HAP-1 (cell line): Measurements from ENCODE around the gene CASP10.
A peak's percentile ranks its signal among the peaks of the same experiment; 100 is the strongest.

Source experiments
- DNase-seq, 2 experiments: peaks; one replicate each; pipeline ENCODE4 v3.0.0-alpha.2; 2016 to 2020; ENCODE audit warnings: low spot score in 2 of 2
- H3K27me3 ChIP-seq: fragments of 250-450 bp; sonication (Bioruptor Pico); 2 replicates; pipeline ENCODE4 v1.5.1; 2020; ENCODE audit warnings: low read depth, mild to moderate bottlenecking, moderate library complexity
- H3K36me3 ChIP-seq: fragments of 250-450 bp; sonication (Bioruptor Pico); replicated peaks from 2 replicates; pipeline ENCODE4 v1.5.1; 2020; ENCODE audit warnings: mild to moderate bottlenecking
- H3K4me1 ChIP-seq: fragments of 250-450 bp; sonication (Bioruptor Pico); 2 replicates; pipeline ENCODE4 v1.5.1; 2020; ENCODE audit warnings: mild to moderate bottlenecking
- H3K4me3 ChIP-seq: fragments of 250-450 bp; sonication (Bioruptor Pico); 2 replicates; pipeline ENCODE4 v1.5.1; 2020; ENCODE audit warnings: mild to moderate bottlenecking, moderate library complexity
- H3K9me3 ChIP-seq: fragments of 250-450 bp; sonication (Bioruptor Pico); 2 replicates; pipeline ENCODE4 v1.5.1; 2020; ENCODE audit warnings: mild to moderate bottlenecking, moderate library complexity
- in situ Hi-C: fragments of 300-500 bp; cut with MboI; formaldehyde crosslinking; loops from 3 replicates; pipeline ENCODE4 v1.14.3; 2020; ENCODE audit warnings: low sequenced_read_pairs, inconsistent platforms, mixed read lengths

CASP10 gene

DNA sequence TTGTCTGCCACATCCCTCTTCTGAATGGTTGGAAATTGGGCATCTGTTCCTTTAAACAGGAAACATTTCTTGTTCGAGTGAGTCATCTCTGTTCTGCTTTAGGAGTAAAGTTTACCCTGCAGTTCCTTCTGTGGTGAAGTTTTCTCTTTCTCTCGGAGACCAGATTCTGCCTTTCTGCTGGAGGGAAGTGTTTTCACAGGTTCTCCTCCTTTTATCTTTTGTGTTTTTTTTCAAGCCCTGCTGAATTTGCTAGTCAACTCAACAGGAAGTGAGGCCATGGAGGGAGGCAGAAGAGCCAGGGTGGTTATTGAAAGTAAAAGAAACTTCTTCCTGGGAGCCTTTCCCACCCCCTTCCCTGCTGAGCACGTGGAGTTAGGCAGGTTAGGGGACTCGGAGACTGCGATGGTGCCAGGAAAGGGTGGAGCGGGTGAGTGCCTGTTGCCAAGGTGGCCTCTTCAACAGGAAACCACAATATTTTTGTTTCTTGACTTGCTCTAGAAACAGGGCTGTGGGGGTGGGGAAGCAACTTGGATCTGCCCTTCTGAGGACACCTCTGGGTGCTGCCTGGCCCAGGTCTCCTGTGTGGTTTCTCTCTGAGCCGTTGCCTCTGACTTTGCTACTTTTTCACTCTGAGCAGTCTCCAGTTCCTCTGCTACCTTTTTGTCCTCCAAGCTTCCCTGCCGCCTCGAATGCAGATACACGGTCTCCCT is 75.2 kb downstream of the CASP10 start:
- Histone ChIP-seq H3K4me3 (no peak overlapping the region), H3K9me3 (no peaks in the 10 kb centered on the region), H3K4me1 (peaks cover 16% of the 10 kb centered on the region), H3K27me3 (no peaks in the 10 kb centered on the region), H3K36me3 (no peaks in the 10 kb centered on the region)
- in situ Hi-C loops = loop anchor here (25.0 kb wide), 1 partner anchor 929 kb away; no protein-coding TSS in a partner anchor
- peak in 1 of 2 experiments; percentile 18 for DNase-seq

- no peaks in the 10 kb centered on the region for H3K36me3 ChIP-seq
- H3K27me3 ChIP-seq = no peaks in the 10 kb centered on the region
- DNase-seq = no peak
- H3K9me3 ChIP-seq = no peaks in the 10 kb centered on the region
- peaks cover 16% of the 10 kb centered on the region for H3K4me1 ChIP-seq
- H3K4me3 ChIP-seq = no peak overlapping the region
- in situ Hi-C loops = loop anchor here (25.0 kb wide), 1 partner anchor 928 kb away; no protein-coding TSS in a partner anchor
Measured at GRCh38 chr2:201258666-201259615, 76.0 kb downstream of the CASP10 start.

GRCh38 chr2:201260302-201260800 is 77.4 kb downstream of the CASP10 start, which contains the start of gene CASP8:
CASP8 (plus strand) TSS chr2:201260536; CDS start chr2:201266487, 5,951 bp downstream.
- H3K9me3 ChIP-seq = no peaks in the 10 kb centered on the region
- H3K4me1 ChIP-seq = peaks cover 9% of the 10 kb centered on the region; the same call in 1 of the 2 replicates

DNA sequence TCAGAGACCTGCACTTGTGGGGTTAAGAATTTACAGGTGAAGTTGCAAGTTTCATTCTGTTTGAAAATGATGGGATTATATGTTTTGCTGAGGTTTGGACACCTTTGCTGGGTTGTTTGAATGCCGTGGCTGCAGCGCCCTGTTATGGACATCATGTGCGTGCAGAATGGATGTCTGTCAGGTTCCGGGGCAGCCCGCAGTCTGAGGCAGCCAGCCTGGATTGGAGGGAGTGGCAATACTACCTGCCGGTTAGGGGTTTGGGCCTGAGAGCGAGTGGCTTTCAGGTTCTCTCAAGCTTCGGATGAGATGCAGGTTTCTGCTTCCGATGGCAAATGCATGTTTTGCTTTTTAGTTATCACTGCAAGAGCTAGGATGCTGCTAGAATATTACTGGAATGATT is 78.5 kb downstream of the CASP10 start:
- no peak for DNase-seq
- Histone ChIP-seq H3K36me3 (no peaks in the 10 kb centered on the region), H3K4me1 (peaks cover 9% of the 10 kb centered on the region; the same call in 1 of the 2 replicates), H3K9me3 (no peaks in the 10 kb centered on the region), H3K27me3 (no peaks in the 10 kb centered on the region), H3K4me3 (no peak overlapping the region)
- in situ Hi-C loops = loop anchor here (25.0 kb wide), 1 partner anchor 926 kb away; no protein-coding TSS in a partner anchor

More at GRCh38 chr2:201260302-201260800, 77.4 kb downstream of the CASP10 start, which contains the start of gene CASP8:
- Histone ChIP-seq H3K27me3 (no peaks in the 10 kb centered on the region), H3K4me3 (no peak within 1 kb of the TSS), H3K36me3 (no peaks in the 10 kb centered on the region)
- no peak for DNase-seq
- in situ Hi-C loops = loop anchor here (25.0 kb wide), 1 partner anchor 927 kb away; no protein-coding TSS in a partner anchor

GRCh38 chr2:201261906-201262305 is 79.0 kb downstream of the CASP10 start:
- Histone ChIP-seq H3K27me3 (no peaks in the 10 kb centered on the region), H3K4me3 (no peak overlapping the region), H3K4me1 (peaks cover 9% of the 10 kb centered on the region; the same call in 1 of the 2 replicates), H3K36me3 (no peaks in the 10 kb centered on the region), H3K9me3 (no peaks in the 10 kb centered on the region)
- DNase-seq = no peak
- in situ Hi-C loops = loop anchor here (25.0 kb wide), 1 partner anchor 925 kb away; no protein-coding TSS in a partner anchor

DNA sequence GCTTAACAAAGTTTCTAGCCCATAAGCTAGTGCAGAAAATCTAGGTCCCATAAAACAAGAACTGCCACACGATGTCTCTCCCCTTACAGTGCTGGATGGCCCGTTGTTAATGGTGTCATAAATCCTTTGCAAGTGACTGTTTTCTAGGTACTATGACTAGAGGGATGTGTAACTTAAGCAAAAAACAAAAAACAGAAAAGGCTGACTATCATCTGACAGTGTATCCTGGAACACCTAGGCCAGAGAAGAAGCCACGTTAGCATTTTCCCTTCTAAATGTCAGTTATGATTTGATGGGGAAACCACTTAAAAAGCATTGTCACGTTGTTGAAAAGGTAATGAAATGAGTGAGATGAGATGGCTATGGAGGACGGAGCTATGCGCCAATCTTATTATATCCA is 79.8 kb downstream of the CASP10 start:
- H3K27me3 ChIP-seq = no peaks in the 10 kb centered on the region
- H3K4me3 ChIP-seq = no peak overlapping the region
- DNase-seq = no peak
- no peaks in the 10 kb centered on the region for H3K36me3 ChIP-seq
- H3K4me1 ChIP-seq = peaks cover 7% of the 10 kb centered on the region; the same call in 1 of the 2 replicates
- in situ Hi-C loops = loop anchor here (25.0 kb wide), 1 partner anchor 925 kb away; no protein-coding TSS in a partner anchor
- no peaks in the 10 kb centered on the region for H3K9me3 ChIP-seq

- Histone ChIP-seq H3K9me3 (no peaks in the 10 kb centered on the region), H3K4me1 (no peaks in the 10 kb centered on the region), H3K36me3 (no peaks in the 10 kb centered on the region), H3K27me3 (no peaks in the 10 kb centered on the region), H3K4me3 (no peak overlapping the region)
- DNase-seq = no peak
- in situ Hi-C loops = loop anchor here (25.0 kb wide), 1 partner anchor 924 kb away; no protein-coding TSS in a partner anchor
Measured at GRCh38 chr2:201263779-201264178, 80.8 kb downstream of the CASP10 start.

DNA sequence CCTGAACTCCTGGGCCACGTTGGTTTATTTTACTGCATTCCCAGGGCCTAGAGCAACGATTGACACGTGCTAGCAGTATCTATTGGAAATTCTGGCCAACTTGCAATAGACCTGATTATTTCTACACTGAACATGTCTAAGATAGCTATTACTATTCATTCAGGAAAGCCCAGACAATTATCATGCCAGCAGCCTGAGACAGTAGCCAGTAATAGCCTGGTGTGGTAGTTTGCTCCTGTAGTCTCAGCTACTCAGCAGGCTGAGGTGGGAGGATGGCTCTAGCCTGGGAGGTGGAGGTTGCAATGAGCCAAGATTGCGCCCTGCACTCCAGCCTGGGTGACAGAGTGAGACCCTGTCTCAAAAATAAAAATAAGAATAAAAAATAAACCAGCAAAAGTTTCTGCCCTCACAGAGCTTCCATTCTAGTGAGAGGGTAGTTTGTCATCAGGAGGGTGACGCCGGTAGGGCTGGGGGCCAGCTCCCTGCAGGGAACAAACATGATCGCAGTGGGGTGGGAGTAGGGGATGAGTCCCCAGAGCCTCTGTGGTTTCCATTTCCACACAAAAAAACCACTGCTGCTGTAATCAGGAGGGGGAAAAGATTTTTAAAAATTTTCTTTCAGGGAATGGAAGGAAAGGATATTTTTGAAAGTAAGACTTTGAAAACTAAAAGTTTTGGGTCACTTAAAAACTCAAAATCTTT is 81.7 kb downstream of the CASP10 start:
- H3K4me3 ChIP-seq = no peak overlapping the region
- in situ Hi-C loops = loop anchor here (25.0 kb wide), 1 partner anchor 923 kb away; no protein-coding TSS in a partner anchor
- H3K9me3 ChIP-seq = no peaks in the 10 kb centered on the region
- no peaks in the 10 kb centered on the region for H3K27me3 ChIP-seq
- no peak for DNase-seq
- no peaks in the 10 kb centered on the region for H3K36me3 ChIP-seq
- H3K4me1 ChIP-seq = no peaks in the 10 kb centered on the region

- H3K9me3 ChIP-seq = no peaks in the 10 kb centered on the region
- H3K36me3 ChIP-seq = no peaks in the 10 kb centered on the region
- in situ Hi-C loops = loop anchor here (25.0 kb wide), 1 partner anchor 921 kb away; no protein-coding TSS in a partner anchor
Measured at GRCh38 chr2:201266629-201267028, 83.7 kb downstream of the CASP10 start.

GRCh38 chr2:201267278-201268030 is 84.5 kb downstream of the CASP10 start:
- in situ Hi-C loops = loop anchor here (25.0 kb wide), 1 partner anchor 920 kb away; no protein-coding TSS in a partner anchor
- H3K36me3 ChIP-seq = no peaks in the 10 kb centered on the region

More at GRCh38 chr2:201266629-201267028, 83.7 kb downstream of the CASP10 start:
- Histone ChIP-seq H3K4me1 (no peaks in the 10 kb centered on the region), H3K27me3 (no peaks in the 10 kb centered on the region), H3K4me3 (no peak overlapping the region)
- DNase-seq = no peak

GRCh38 chr2:201269764-201270163 is 86.8 kb downstream of the CASP10 start:
- in situ Hi-C loops = loop anchor here (25.0 kb wide), 1 partner anchor 918 kb away; no protein-coding TSS in a partner anchor
- H3K4me3 ChIP-seq = no peak overlapping the region
- H3K9me3 ChIP-seq = no peaks in the 10 kb centered on the region
- no peak for DNase-seq
- no peaks in the 10 kb centered on the region for H3K27me3 ChIP-seq
- no peaks in the 10 kb centered on the region; the same call in 1 of the 2 replicates for H3K36me3 ChIP-seq
- no peaks in the 10 kb centered on the region for H3K4me1 ChIP-seq

More at GRCh38 chr2:201267278-201268030, 84.5 kb downstream of the CASP10 start:
- Histone ChIP-seq H3K9me3 (no peaks in the 10 kb centered on the region), H3K4me1 (no peaks in the 10 kb centered on the region), H3K4me3 (no peak overlapping the region), H3K27me3 (no peaks in the 10 kb centered on the region)
- no peak for DNase-seq
